Measurements from ENCODE around the gene TMEM256. TPM values are rescaled to one million over a fixed set of nuclear protein-coding genes. Genes with fewer than 3 reads are reported as not detected.
A peak's percentile ranks its signal among the peaks of the same experiment; 100 is the strongest.

Gene TMEM256
- total RNA-seq (100 to 1,000 TPM in 1 of 4 donors, 10 to 100 TPM in 3; 79.6 to 105 (median 97.3) TPM), polyA plus RNA-seq (210 TPM)
- long read RNA-seq, donor 1, transcript TMEM256-201 (4 exons, 486 nt), result major isoform, 29 of 31 reads
- long read RNA-seq, donor 1, partial matches to known transcripts, result 0 of 31 reads
- long read RNA-seq, donor 1, other reads (novel, unspliced or antisense), result 2 of 31 reads
- long read RNA-seq, donor 2, transcript TMEM256-201 (4 exons, 486 nt), result major isoform, 22 of 22 reads
- long read RNA-seq, donor 2, partial matches to known transcripts, result 0 of 22 reads
- long read RNA-seq, donor 2, other reads (novel, unspliced or antisense), result 0 of 22 reads
- long read RNA-seq, donor 3, transcript TMEM256-201 (4 exons, 486 nt), result major isoform, 15 of 16 reads
- long read RNA-seq, donor 3, partial matches to known transcripts, result 0 of 16 reads
- long read RNA-seq, donor 3, other reads (novel, unspliced or antisense), result 1 of 16 reads
- long read RNA-seq, donor 4, transcript TMEM256-201 (4 exons, 486 nt), result major isoform, 25 of 26 reads
- long read RNA-seq, donor 4, partial matches to known transcripts, result 1 of 26 reads
- long read RNA-seq, donor 4, other reads (novel, unspliced or antisense), result 0 of 26 reads

GRCh38 chr17:7403977-7404736 lies at the start of gene TMEM256:
Gene TMEM256 (minus strand): TSS chr17:7404097. CDS start chr17:7404084, 13 bp downstream.
- peaks cover 3% of the 10 kb centered on the region for H3K4me1 ChIP-seq (ENCODE audit: control insufficient read depth, insufficient read depth, low read length)
- DNase-seq (peak; percentile 99), ATAC-seq (peak; percentile 94 to 95)
- H3K27ac ChIP-seq (ENCODE audit: low read length), result peak within 1 kb of the TSS; percentile 98
- intact Hi-C loops (cut with DNase I), result no loop called here
- H3K27me3 ChIP-seq (ENCODE audit: control insufficient read depth, insufficient read depth), result no peaks in the 10 kb centered on the region
- under 1% methylated on average over 49 of the region's 49 CpGs for WGBS
- no peaks in the 10 kb centered on the region for H3K9me3 ChIP-seq (ENCODE audit: control insufficient read depth, low read length)
- H3K4me3 ChIP-seq (ENCODE audit: low read length), result peak within 1 kb of the TSS; percentile 86

GRCh38 chr17:7448461-7448860 lies 44.6 kb upstream of the TMEM256 start:
- Histone ChIP-seq H3K27me3 (ENCODE audit: control insufficient read depth, insufficient read depth) (no peaks in the 10 kb centered on the region), H3K4me3 (ENCODE audit: low read length) (no peak overlapping the region), H3K27ac (ENCODE audit: low read length) (no peak overlapping the region), H3K9me3 (ENCODE audit: control insufficient read depth, low read length) (no peaks in the 10 kb centered on the region), H3K4me1 (ENCODE audit: control insufficient read depth, insufficient read depth, low read length) (no peaks in the 10 kb centered on the region)
- WGBS, result 91% methylated on average over 7 of the region's 7 CpGs
- peak in 2 of 3 donors; percentile 0 to 23 for DNase-seq
- no peak for ATAC-seq
- intact Hi-C loops (cut with DNase I), result no loop called here

GRCh38 chr17:7445619-7445968 lies 41.7 kb upstream of the TMEM256 start:
- Histone ChIP-seq H3K27me3 (ENCODE audit: control insufficient read depth, insufficient read depth) (no peaks in the 10 kb centered on the region), H3K27ac (ENCODE audit: low read length) (no peak overlapping the region), H3K4me1 (ENCODE audit: control insufficient read depth, insufficient read depth, low read length) (no peaks in the 10 kb centered on the region), H3K9me3 (ENCODE audit: control insufficient read depth, low read length) (no peaks in the 10 kb centered on the region), H3K4me3 (ENCODE audit: low read length) (peak overlapping the region; percentile 45)
- WGBS, result 6% methylated on average over 16 of the region's 16 CpGs
- intact Hi-C loops (cut with DNase I), result no loop called here
- ATAC-seq (peak in 1 of 2 donors; percentile 69), DNase-seq (no peak)

DNA sequence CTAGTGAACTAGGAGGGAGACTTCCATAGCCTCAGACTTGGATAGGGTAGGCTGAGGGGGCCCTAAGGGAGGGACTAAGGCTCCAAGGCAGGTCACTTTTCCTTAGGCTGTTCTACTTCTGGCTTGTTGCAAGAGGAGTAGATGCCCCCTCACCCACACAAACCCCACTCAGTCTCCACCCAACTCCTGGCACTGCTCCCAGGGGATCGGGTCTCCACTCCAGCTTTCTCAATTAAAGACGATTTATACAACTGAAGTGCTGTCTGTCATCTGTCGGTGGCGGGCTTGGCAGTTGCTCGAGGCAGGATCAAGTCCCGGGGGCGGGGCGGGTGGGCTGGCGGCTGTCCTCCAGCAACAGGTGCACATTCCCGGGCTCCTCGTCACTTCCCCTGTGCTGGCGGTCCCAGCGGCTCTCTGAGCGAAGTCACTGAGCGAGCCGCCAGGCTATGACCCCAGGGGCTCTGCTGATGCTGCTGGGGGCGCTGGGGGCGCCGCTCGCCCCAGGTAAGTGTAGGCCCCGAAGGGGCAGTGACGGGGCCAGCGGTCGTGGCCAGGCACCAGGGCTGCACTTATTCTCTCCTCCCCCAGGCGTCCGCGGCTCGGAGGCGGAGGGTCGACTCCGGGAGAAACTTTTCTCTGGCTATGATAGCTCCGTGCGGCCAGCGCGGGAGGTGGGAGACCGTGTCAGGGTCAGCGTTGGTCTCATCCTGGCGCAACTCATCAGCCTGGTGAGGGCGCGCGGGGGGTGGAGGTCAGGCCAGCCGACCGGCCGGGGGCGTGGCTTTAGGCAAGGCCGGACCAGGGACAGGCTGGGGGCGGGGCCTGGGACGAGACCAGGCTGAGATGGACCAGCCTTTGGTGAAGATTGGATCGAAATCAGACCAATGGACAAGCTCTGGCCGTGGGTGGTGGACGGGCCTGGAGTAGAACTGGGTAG lies 41.1 kb upstream of the TMEM256 start, which contains the start of gene CHRNB1:
TSS of gene CHRNB1 (plus strand) at position 380 of the 937 bp plus-strand sequence. CDS start at position 447, 67 bp downstream.
- Histone ChIP-seq H3K4me3 (ENCODE audit: low read length) (peak within 1 kb of the TSS; percentile 45), H3K27ac (ENCODE audit: low read length) (peak within 1 kb of the TSS; percentile 5), H3K27me3 (ENCODE audit: control insufficient read depth, insufficient read depth) (no peaks in the 10 kb centered on the region), H3K4me1 (ENCODE audit: control insufficient read depth, insufficient read depth, low read length) (no peaks in the 10 kb centered on the region), H3K9me3 (ENCODE audit: control insufficient read depth, low read length) (no peaks in the 10 kb centered on the region)
- DNase-seq (peak; percentile 87 to 95 (median 94)), ATAC-seq (peak; percentile 86 to 88)
- intact Hi-C loops (cut with DNase I), result no loop called here
- 3% methylated on average over 51 of the region's 51 CpGs for WGBS

- intact Hi-C loops (cut with DNase I), result no loop called here
- ATAC-seq (no peak), DNase-seq (peak in 2 of 3 donors; percentile 51 to 55)
- H3K27ac ChIP-seq (ENCODE audit: low read length), result no peak overlapping the region
- H3K4me3 ChIP-seq (ENCODE audit: low read length), result no peak overlapping the region
- H3K9me3 ChIP-seq (ENCODE audit: control insufficient read depth, low read length), result no peaks in the 10 kb centered on the region
- no peaks in the 10 kb centered on the region for H3K4me1 ChIP-seq (ENCODE audit: control insufficient read depth, insufficient read depth, low read length)
- H3K27me3 ChIP-seq (ENCODE audit: control insufficient read depth, insufficient read depth), result no peaks in the 10 kb centered on the region
- WGBS, result 83% methylated on average over 7 of the region's 7 CpGs
Measured at GRCh38 chr17:7443499-7444485, 39.9 kb upstream of the TMEM256 start.

DNA sequence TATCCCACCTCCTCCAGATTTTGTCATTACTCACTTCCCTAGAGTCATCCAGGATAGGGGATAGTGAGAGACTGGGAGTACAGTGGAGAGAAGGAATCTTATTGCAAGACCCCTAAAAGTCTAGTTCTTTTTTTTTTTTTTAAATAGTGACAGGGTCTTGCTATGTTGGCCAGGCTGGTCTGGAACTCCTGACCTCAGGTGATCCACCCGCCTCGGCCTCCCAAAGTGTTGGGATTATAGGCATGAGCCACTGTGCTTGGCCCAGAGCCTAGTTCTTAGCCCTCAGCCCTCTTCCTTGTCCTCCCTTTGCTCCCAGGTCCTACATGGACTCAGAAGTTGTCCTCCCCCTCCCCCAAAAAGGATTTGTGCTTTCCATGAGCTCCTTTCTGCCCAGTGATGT lies 38.2 kb upstream of the TMEM256 start:
- H3K4me3 ChIP-seq (ENCODE audit: low read length), result no peak overlapping the region
- no peak overlapping the region for H3K27ac ChIP-seq (ENCODE audit: low read length)
- H3K4me1 ChIP-seq (ENCODE audit: control insufficient read depth, insufficient read depth, low read length), result no peaks in the 10 kb centered on the region
- DNase-seq, result peak in 1 of 3 donors; percentile 25
- H3K27me3 ChIP-seq (ENCODE audit: control insufficient read depth, insufficient read depth), result no peaks in the 10 kb centered on the region
- WGBS, result 95% methylated on average over 2 of the region's 2 CpGs
- ATAC-seq, result no peak
- no peaks in the 10 kb centered on the region for H3K9me3 ChIP-seq (ENCODE audit: control insufficient read depth, low read length)
- intact Hi-C loops (cut with DNase I), result no loop called here

DNA sequence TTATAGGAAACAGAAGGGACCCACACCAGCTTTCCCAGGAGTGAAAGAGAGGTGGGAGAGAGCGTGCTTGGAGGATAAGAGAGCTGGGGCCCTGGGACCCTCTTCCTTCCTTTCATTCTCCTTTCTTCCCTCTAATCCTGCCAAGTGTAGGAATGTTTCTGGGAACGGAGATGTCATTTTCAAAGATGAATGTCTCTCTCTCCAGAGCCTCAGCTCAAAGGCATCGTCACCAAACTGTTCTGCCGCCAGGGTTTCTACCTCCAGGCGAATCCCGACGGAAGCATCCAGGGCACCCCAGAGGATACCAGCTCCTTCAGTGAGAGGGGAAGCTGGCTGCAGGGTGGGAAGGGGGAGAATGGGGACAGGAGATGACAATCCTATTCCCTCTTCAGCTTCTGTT lies 37.4 kb upstream of the TMEM256 start:
- 58% methylated on average over 7 of the region's 7 CpGs for WGBS
- peak in 2 of 3 donors; percentile 18 to 41 for DNase-seq
- Histone ChIP-seq H3K4me1 (ENCODE audit: control insufficient read depth, insufficient read depth, low read length) (no peaks in the 10 kb centered on the region), H3K27ac (ENCODE audit: low read length) (no peak overlapping the region), H3K27me3 (ENCODE audit: control insufficient read depth, insufficient read depth) (no peaks in the 10 kb centered on the region), H3K4me3 (ENCODE audit: low read length) (no peak overlapping the region), H3K9me3 (ENCODE audit: control insufficient read depth, low read length) (no peaks in the 10 kb centered on the region)
- ATAC-seq, result no peak
- intact Hi-C loops (cut with DNase I), result no loop called here

DNA sequence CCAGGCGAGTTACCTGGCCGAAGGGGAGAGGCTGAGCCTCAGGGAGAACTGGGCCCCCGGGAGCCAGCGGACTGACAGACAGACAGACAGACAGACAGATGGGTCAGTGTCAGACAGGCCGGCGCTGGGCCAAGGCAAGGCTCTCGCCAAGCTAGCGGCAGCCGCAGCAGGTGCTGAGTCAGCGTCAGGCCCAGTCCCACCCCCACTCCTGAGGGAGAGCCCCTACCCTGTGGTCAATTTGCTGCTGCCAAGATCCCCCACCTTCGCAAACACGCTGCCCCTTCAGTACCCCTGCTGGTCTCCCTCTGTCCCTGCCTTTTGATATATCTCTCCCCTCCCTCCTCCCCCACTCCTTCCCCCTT lies 36.9 kb upstream of the TMEM256 start:
- ATAC-seq, result peak; percentile 1 to 4
- intact Hi-C loops (cut with DNase I), result no loop called here
- Histone ChIP-seq H3K27me3 (ENCODE audit: control insufficient read depth, insufficient read depth) (no peaks in the 10 kb centered on the region), H3K4me1 (ENCODE audit: control insufficient read depth, insufficient read depth, low read length) (no peaks in the 10 kb centered on the region), H3K4me3 (ENCODE audit: low read length) (peak overlapping the region; percentile 51), H3K27ac (ENCODE audit: low read length) (peak overlapping the region; percentile 65), H3K9me3 (ENCODE audit: control insufficient read depth, low read length) (no peaks in the 10 kb centered on the region)
- DNase-seq, result peak; percentile 68 to 88 (median 84)
- 8% methylated on average over 12 of the region's 12 CpGs for WGBS

- Histone ChIP-seq H3K27me3 (ENCODE audit: control insufficient read depth, insufficient read depth) (no peaks in the 10 kb centered on the region), H3K27ac (ENCODE audit: low read length) (peak overlapping the region; percentile 65), H3K4me1 (ENCODE audit: control insufficient read depth, insufficient read depth, low read length) (no peaks in the 10 kb centered on the region), H3K9me3 (ENCODE audit: control insufficient read depth, low read length) (no peaks in the 10 kb centered on the region), H3K4me3 (ENCODE audit: low read length) (peak overlapping the region; percentile 51)
- WGBS, result 3% methylated on average over 46 of the region's 46 CpGs
- intact Hi-C loops (cut with DNase I), result no loop called here
- DNase-seq (peak; percentile 72 to 89 (median 87)), ATAC-seq (peak; percentile 0 to 1)
Measured at GRCh38 chr17:7440113-7440833, 36.4 kb upstream of the TMEM256 start.

All from right cardiac atrium (tissue), 5 donors.